GM23338 (cell line): Measurements from ENCODE around the gene TRNP1. TPM values are rescaled to one million over a fixed set of nuclear protein-coding genes. Genes with fewer than 3 reads are reported as not detected.

Experiments used
- ATAC-seq: fragments of 200-7000 bp; cut with Tn5 transposase; 3 replicates; pipeline ENCODE4 v1.9.1; 2020
- DNase-seq: peaks from one replicate; pipeline ENCODE4 v3.0.0-alpha.2; 2015; ENCODE audit warnings: low spot score
- H2AFZ ChIP-seq: fragments of 200-600 bp; sonication (generic); 2 replicates; pipeline ENCODE4 v1.8.0; 2016; ENCODE audit warnings: antibody characterized with exemption, mild to moderate bottlenecking, moderate library complexity
- H3F3A ChIP-seq: fragments of 200-600 bp; sonication (generic); replicated peaks from 2 replicates; pipeline ENCODE4 v1.8.0; 2017; ENCODE audit warnings: antibody characterized with exemption, mixed run types, low read depth
- H3K27ac ChIP-seq: fragments of 200-600 bp; sonication (generic); 2 replicates; pipeline ENCODE4 v1.6.1; 2016; ENCODE audit warnings: low read depth
- H3K27me3 ChIP-seq: fragments of 200-600 bp; sonication (generic); 2 replicates; pipeline ENCODE4 v1.8.0; 2016; ENCODE audit warnings: mild to moderate bottlenecking, mixed run types, moderate library complexity; ENCODE audit not compliant: insufficient read depth
- H3K36me3 ChIP-seq: fragments of 200-600 bp; sonication (generic); 2 replicates; pipeline ENCODE4 v1.8.0; 2016; ENCODE audit warnings: mild to moderate bottlenecking; ENCODE audit not compliant: insufficient read depth
- H3K4me1 ChIP-seq: fragments of 200-600 bp; sonication (generic); 2 replicates; pipeline ENCODE4 v1.8.0; 2016; ENCODE audit warnings: mild to moderate bottlenecking, moderate library complexity; ENCODE audit not compliant: insufficient read depth
- H3K4me2 ChIP-seq: fragments of 200-600 bp; sonication (generic); 2 replicates; pipeline ENCODE4 v1.7.1; 2017; ENCODE audit warnings: mixed run types
- H3K4me3 ChIP-seq: fragments of 200-600 bp; sonication (generic); 2 replicates; pipeline ENCODE4 v1.6.1; 2016; ENCODE audit warnings: mixed run types
- H3K79me2 ChIP-seq: fragments of 200-600 bp; sonication (generic); replicated peaks from 2 replicates; pipeline ENCODE4 v1.8.0; 2017; ENCODE audit warnings: mild to moderate bottlenecking; ENCODE audit not compliant: insufficient read depth
- H3K9me2 ChIP-seq: fragments of 200-600 bp; sonication (generic); 2 replicates; pipeline ENCODE4 v1.8.0; 2017; ENCODE audit not compliant: insufficient read depth
- H4K20me1 ChIP-seq: fragments of 200-600 bp; sonication (generic); replicated peaks from 2 replicates; pipeline ENCODE4 v1.8.0; 2017; ENCODE audit warnings: mild to moderate bottlenecking; ENCODE audit not compliant: insufficient read depth
- H3K27ac Mint-ChIP-seq: 2 replicates; pipeline ENCODE4 v1.8.0; 2020; ENCODE audit warnings: inconsistent platforms, mild to moderate bottlenecking, moderate library complexity, mixed read lengths
- H3K27me3 Mint-ChIP-seq: 3 replicates; pipeline ENCODE4 v1.8.0; 2022; ENCODE audit warnings: low read depth, mild to moderate bottlenecking, moderate library complexity, mixed read lengths, inconsistent platforms; ENCODE audit not compliant: insufficient read depth, poor library complexity
- H3K36me3 Mint-ChIP-seq: 3 replicates; pipeline ENCODE4 v1.8.0; 2021; ENCODE audit warnings: low read depth, mild to moderate bottlenecking, inconsistent platforms, moderate library complexity, mixed read lengths
- H3K4me1 Mint-ChIP-seq: 3 replicates; pipeline ENCODE4 v1.8.0; 2020; ENCODE audit warnings: mild to moderate bottlenecking, inconsistent platforms, mixed read lengths
- H3K4me3 Mint-ChIP-seq: 3 replicates; pipeline ENCODE4 v1.8.0; 2021; ENCODE audit warnings: moderate library complexity, mild to moderate bottlenecking, inconsistent platforms, mixed read lengths
- H3K9me3 Mint-ChIP-seq: 3 replicates; pipeline ENCODE4 v1.8.0; 2020; ENCODE audit warnings: moderate library complexity, mild to moderate bottlenecking, inconsistent platforms, mixed read lengths
- JUNB ChIP-seq: IDR thresholded peaks from one replicate; pipeline ENCODE4 v1.6.1; 2016; ENCODE audit warnings: antibody characterized with exemption; ENCODE audit not compliant: unreplicated experiment
- POLR2AphosphoS5 ChIP-seq: IDR thresholded peaks from 2 replicates; pipeline ENCODE4 v1.6.1; 2016; ENCODE audit warnings: antibody characterized with exemption, low read depth
- ZNF114 ChIP-seq: fragments of 250-450 bp; sonication (Bioruptor Pico); IDR thresholded peaks from 2 replicates; pipeline ENCODE4 v1.5.0; 2020; ENCODE audit warnings: mild to moderate bottlenecking, moderate library complexity
- ZNF331 ChIP-seq: fragments of 250-450 bp; sonication (Bioruptor Pico); IDR thresholded peaks from 2 replicates; pipeline ENCODE4 v1.5.0; 2020; ENCODE audit warnings: low read depth, mild to moderate bottlenecking, moderate library complexity
- ZNF462 ChIP-seq: fragments of 250-450 bp; sonication (Bioruptor Pico); IDR thresholded peaks from 2 replicates; pipeline ENCODE4 v1.5.0; 2020; ENCODE audit warnings: mild to moderate bottlenecking, moderate library complexity
- polyA plus RNA-seq: library from polyadenylated mRNA; unstranded; fragments of >200 nt; fragmentation: Nextera tagmentation; extraction: Ambion mirVana; gene quantifications from 2 replicates; pipeline ENCODE4 v1.2.1, GENCODE V29; 2016
- total RNA-seq: library from RNA; depleted of rRNA; stranded (reverse); fragments of >200 nt; shearing (Covaris generic); gene quantifications from 2 replicates; pipeline ENCODE4 v1.2.3, GENCODE V29; 2014

The TRNP1 gene
- total and polyA plus RNA-seq, 2 experiments from 2014 or later = 21.2 to 54.3 TPM

GRCh38 chr1:27031235-27032118, 38.0 kb downstream of the TRNP1 start:
- peaks cover 23% of the 10 kb centered on the region for H3K4me1 ChIP-seq
- peaks cover 14% of the 10 kb centered on the region; the same call in 1 of the 2 replicates for H3F3A ChIP-seq
- Mint-ChIP-seq H3K27ac (peak overlapping the region; percentile 88), H3K9me3 (no peaks in the 10 kb centered on the region), H3K36me3 (no peaks in the 10 kb centered on the region), H3K4me1 (peaks cover 36% of the 10 kb centered on the region), H3K27me3 (peaks cover 19% of the 10 kb centered on the region), H3K4me3 (peak overlapping the region; percentile 43)
- H3K9me2 ChIP-seq = no peaks in the 10 kb centered on the region
- H2AFZ ChIP-seq = peak overlapping the region; percentile 96
- peak overlapping the region; percentile 94 for H3K27ac ChIP-seq
- no peaks in the 10 kb centered on the region for H3K36me3 ChIP-seq
- no peak for TF ChIP-seq ZNF114
- peak; percentile 49 for TF ChIP-seq POLR2AphosphoS5
- no peak for TF ChIP-seq JUNB
- peak; percentile 31; the same call in 1 of the 2 replicates for TF ChIP-seq ZNF462
- no peaks in the 10 kb centered on the region for H3K27me3 ChIP-seq
- peak overlapping the region; percentile 50 for H3K4me3 ChIP-seq
- H3K4me2 ChIP-seq = peak overlapping the region; percentile 80
- no peaks in the 10 kb centered on the region for H3K79me2 ChIP-seq
- DNase-seq (peak; percentile 89), ATAC-seq (peak; percentile 71)
- no peaks in the 10 kb centered on the region for H4K20me1 ChIP-seq

- peak overlapping the region; percentile 96 for H2AFZ ChIP-seq
- Mint-ChIP-seq H3K27me3 (peaks cover 20% of the 10 kb centered on the region), H3K4me3 (peak overlapping the region; percentile 43; the same call in 2 of the 3 replicates), H3K4me1 (peaks cover 32% of the 10 kb centered on the region), H3K36me3 (no peaks in the 10 kb centered on the region), H3K9me3 (no peaks in the 10 kb centered on the region), H3K27ac (peak overlapping the region; percentile 74; the same call in 1 of the 2 replicates)
- DNase-seq = no peak
- no peaks in the 10 kb centered on the region for H3K79me2 ChIP-seq
- peak overlapping the region; percentile 80 for H3K4me2 ChIP-seq
- peaks cover 20% of the 10 kb centered on the region for H3K4me1 ChIP-seq
- no peaks in the 10 kb centered on the region for H4K20me1 ChIP-seq
- no peaks in the 10 kb centered on the region for H3K27me3 ChIP-seq
- peak overlapping the region; percentile 50; the same call in 1 of the 2 replicates for H3K4me3 ChIP-seq
- H3K36me3 ChIP-seq = no peaks in the 10 kb centered on the region
- H3K9me2 ChIP-seq = no peaks in the 10 kb centered on the region
- peak overlapping the region; percentile 94 for H3K27ac ChIP-seq
- no peak for ATAC-seq
- H3F3A ChIP-seq = peaks cover 14% of the 10 kb centered on the region; the same call in 1 of the 2 replicates
- no peak for TF ChIP-seq ZNF331
- TF ChIP-seq ZNF462 = no peak
Measured at GRCh38 chr1:27032119-27032461, 38.6 kb downstream of the TRNP1 start.
